GM23338 (cell line): ENCODE measurements around the gene PARP12. TPM values are rescaled to one million over a fixed set of nuclear protein-coding genes. Genes with fewer than 3 reads are reported as not detected.

ENCODE experiments used
- ATAC-seq: fragments of 200-7000 bp; cut with Tn5 transposase; 3 replicates; pipeline ENCODE4 v1.9.1; 2020
- DNase-seq: peaks from one replicate; pipeline ENCODE4 v3.0.0-alpha.2; 2015; ENCODE audit warnings: low spot score
- H2AFZ ChIP-seq: fragments of 200-600 bp; sonication (generic); 2 replicates; pipeline ENCODE4 v1.8.0; 2016; ENCODE audit warnings: antibody characterized with exemption, mild to moderate bottlenecking, moderate library complexity
- H3F3A ChIP-seq: fragments of 200-600 bp; sonication (generic); replicated peaks from 2 replicates; pipeline ENCODE4 v1.8.0; 2017; ENCODE audit warnings: antibody characterized with exemption, mixed run types, low read depth
- H3K27ac ChIP-seq: fragments of 200-600 bp; sonication (generic); 2 replicates; pipeline ENCODE4 v1.6.1; 2016; ENCODE audit warnings: low read depth
- H3K27me3 ChIP-seq: fragments of 200-600 bp; sonication (generic); 2 replicates; pipeline ENCODE4 v1.8.0; 2016; ENCODE audit warnings: mild to moderate bottlenecking, mixed run types, moderate library complexity; ENCODE audit not compliant: insufficient read depth
- H3K36me3 ChIP-seq: fragments of 200-600 bp; sonication (generic); 2 replicates; pipeline ENCODE4 v1.8.0; 2016; ENCODE audit warnings: mild to moderate bottlenecking; ENCODE audit not compliant: insufficient read depth
- H3K4me1 ChIP-seq: fragments of 200-600 bp; sonication (generic); 2 replicates; pipeline ENCODE4 v1.8.0; 2016; ENCODE audit warnings: mild to moderate bottlenecking, moderate library complexity; ENCODE audit not compliant: insufficient read depth
- H3K4me2 ChIP-seq: fragments of 200-600 bp; sonication (generic); 2 replicates; pipeline ENCODE4 v1.7.1; 2017; ENCODE audit warnings: mixed run types
- H3K4me3 ChIP-seq: fragments of 200-600 bp; sonication (generic); 2 replicates; pipeline ENCODE4 v1.6.1; 2016; ENCODE audit warnings: mixed run types
- H3K79me2 ChIP-seq: fragments of 200-600 bp; sonication (generic); replicated peaks from 2 replicates; pipeline ENCODE4 v1.8.0; 2017; ENCODE audit warnings: mild to moderate bottlenecking; ENCODE audit not compliant: insufficient read depth
- H3K9me2 ChIP-seq: fragments of 200-600 bp; sonication (generic); 2 replicates; pipeline ENCODE4 v1.8.0; 2017; ENCODE audit not compliant: insufficient read depth
- H4K20me1 ChIP-seq: fragments of 200-600 bp; sonication (generic); replicated peaks from 2 replicates; pipeline ENCODE4 v1.8.0; 2017; ENCODE audit warnings: mild to moderate bottlenecking; ENCODE audit not compliant: insufficient read depth
- H3K27ac Mint-ChIP-seq: 2 replicates; pipeline ENCODE4 v1.8.0; 2020; ENCODE audit warnings: inconsistent platforms, mild to moderate bottlenecking, moderate library complexity, mixed read lengths
- H3K27me3 Mint-ChIP-seq: 3 replicates; pipeline ENCODE4 v1.8.0; 2022; ENCODE audit warnings: low read depth, mild to moderate bottlenecking, moderate library complexity, mixed read lengths, inconsistent platforms; ENCODE audit not compliant: insufficient read depth, poor library complexity
- H3K36me3 Mint-ChIP-seq: 3 replicates; pipeline ENCODE4 v1.8.0; 2021; ENCODE audit warnings: low read depth, mild to moderate bottlenecking, inconsistent platforms, moderate library complexity, mixed read lengths
- H3K4me1 Mint-ChIP-seq: 3 replicates; pipeline ENCODE4 v1.8.0; 2020; ENCODE audit warnings: mild to moderate bottlenecking, inconsistent platforms, mixed read lengths
- H3K4me3 Mint-ChIP-seq: 3 replicates; pipeline ENCODE4 v1.8.0; 2021; ENCODE audit warnings: moderate library complexity, mild to moderate bottlenecking, inconsistent platforms, mixed read lengths
- H3K9me3 Mint-ChIP-seq: 3 replicates; pipeline ENCODE4 v1.8.0; 2020; ENCODE audit warnings: moderate library complexity, mild to moderate bottlenecking, inconsistent platforms, mixed read lengths
- CREB1 ChIP-seq: fragments of 250-450 bp; sonication (Bioruptor Pico); IDR thresholded peaks from 2 replicates; pipeline ENCODE4 v1.5.0; 2020; ENCODE audit warnings: low read depth, mild to moderate bottlenecking, moderate library complexity
- EZH2 ChIP-seq: fragments of 200-600 bp; sonication (generic); IDR thresholded peaks from one replicate; pipeline ENCODE4 v1.8.0; 2017; ENCODE audit warnings: antibody characterized with exemption, mild to moderate bottlenecking, low read depth; ENCODE audit not compliant: unreplicated experiment
- EZH2phosphoT487 ChIP-seq: fragments of 200-600 bp; sonication (generic); IDR thresholded peaks from one replicate; pipeline ENCODE4 v1.8.1; 2018; ENCODE audit warnings: antibody characterized with exemption; ENCODE audit not compliant: unreplicated experiment
- JUNB ChIP-seq: IDR thresholded peaks from one replicate; pipeline ENCODE4 v1.6.1; 2016; ENCODE audit warnings: antibody characterized with exemption; ENCODE audit not compliant: unreplicated experiment
- NANOG ChIP-seq: IDR thresholded peaks from 2 replicates; pipeline ENCODE4 v1.6.1; 2016; ENCODE audit warnings: antibody characterized with exemption, borderline replicate concordance
- REST ChIP-seq: IDR thresholded peaks from one replicate; pipeline ENCODE4 v1.6.1; 2018; ENCODE audit warnings: antibody characterized with exemption; ENCODE audit not compliant: unreplicated experiment
- STAT1 ChIP-seq: IDR thresholded peaks from one replicate; pipeline ENCODE4 v1.6.1; 2016; ENCODE audit warnings: antibody characterized with exemption; ENCODE audit not compliant: unreplicated experiment
- ZNF331 ChIP-seq: fragments of 250-450 bp; sonication (Bioruptor Pico); IDR thresholded peaks from 2 replicates; pipeline ENCODE4 v1.5.0; 2020; ENCODE audit warnings: low read depth, mild to moderate bottlenecking, moderate library complexity
- polyA plus RNA-seq: library from polyadenylated mRNA; unstranded; fragments of >200 nt; fragmentation: Nextera tagmentation; extraction: Ambion mirVana; gene quantifications from 2 replicates; pipeline ENCODE4 v1.2.1, GENCODE V29; 2016
- total RNA-seq: library from RNA; depleted of rRNA; stranded (reverse); fragments of >200 nt; shearing (Covaris generic); gene quantifications from 2 replicates; pipeline ENCODE4 v1.2.3, GENCODE V29; 2014
- TF ChIP-seq, protein P1 (sequence below): IDR thresholded peaks from 2 replicates; pipeline ENCODE4 v1.6.1; 2016; ENCODE audit warnings: antibody characterized with exemption
- TF ChIP-seq, protein P2 (sequence below): fragments of 250-450 bp; sonication (Bioruptor Pico); IDR thresholded peaks from 2 replicates; pipeline ENCODE4 v1.5.0; 2020; ENCODE audit warnings: mild to moderate bottlenecking, moderate library complexity
- TF ChIP-seq, protein P3 (sequence below), 2 experiments: fragments of 200-600 bp in 1 of 2; sonication (generic) in 1 of 2; conservative IDR thresholded peaks; 2 replicates each; pipeline versions ENCODE4 v1.5.1 to v1.6.1; 2016 to 2017; ENCODE audit warnings: antibody characterized with exemption in 2 of 2, low read depth in 2 of 2, mild to moderate bottlenecking in 2 of 2, moderate library complexity in 1 of 2

PARP12 gene
- total and polyA plus RNA-seq, 2 experiments from 2014 or later, result 2.7 to 10.3 TPM

DNA sequence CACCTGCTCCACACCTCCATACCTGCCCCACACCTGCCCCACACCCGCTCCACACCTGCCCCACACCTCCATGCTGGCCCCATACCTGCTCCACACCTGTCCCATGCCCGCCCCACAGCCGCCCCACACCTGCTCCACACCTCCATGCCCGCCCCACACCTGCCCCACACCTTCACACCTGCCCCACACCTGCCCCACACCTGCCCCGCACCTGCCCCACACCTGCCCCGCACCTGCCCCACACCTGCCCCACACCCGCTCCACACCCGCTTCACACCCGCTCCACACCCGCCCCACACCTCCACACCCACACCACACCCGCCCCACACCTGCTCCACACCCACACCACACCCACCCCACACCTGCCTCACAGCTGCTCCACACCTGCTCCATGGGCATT, 53.0 kb downstream of the PARP12 start:
- Histone ChIP-seq H4K20me1 (no peaks in the 10 kb centered on the region), H3K4me1 (no peaks in the 10 kb centered on the region), H3K4me2 (no peak overlapping the region), H3K4me3 (no peak overlapping the region), H2AFZ (no peak overlapping the region), H3K9me2 (no peaks in the 10 kb centered on the region), H3K36me3 (no peaks in the 10 kb centered on the region), H3K27me3 (no peaks in the 10 kb centered on the region), H3K27ac (no peak overlapping the region), H3K79me2 (no peaks in the 10 kb centered on the region), H3F3A (no peaks in the 10 kb centered on the region)
- Mint-ChIP-seq H3K9me3 (no peaks in the 10 kb centered on the region), H3K4me1 (peaks cover 17% of the 10 kb centered on the region), H3K27me3 (peaks cover 11% of the 10 kb centered on the region), H3K27ac (no peak overlapping the region), H3K4me3 (no peak overlapping the region), H3K36me3 (no peaks in the 10 kb centered on the region)
- TF ChIP-seq ZNF331 (CRISPR knock-in tag), result no peak
- TF ChIP-seq NANOG, result no peak
- TF ChIP-seq REST, result no peak
- no peak for TF ChIP-seq EZH2
- TF ChIP-seq JUNB, result no peak
- TF ChIP-seq, protein P1, sequence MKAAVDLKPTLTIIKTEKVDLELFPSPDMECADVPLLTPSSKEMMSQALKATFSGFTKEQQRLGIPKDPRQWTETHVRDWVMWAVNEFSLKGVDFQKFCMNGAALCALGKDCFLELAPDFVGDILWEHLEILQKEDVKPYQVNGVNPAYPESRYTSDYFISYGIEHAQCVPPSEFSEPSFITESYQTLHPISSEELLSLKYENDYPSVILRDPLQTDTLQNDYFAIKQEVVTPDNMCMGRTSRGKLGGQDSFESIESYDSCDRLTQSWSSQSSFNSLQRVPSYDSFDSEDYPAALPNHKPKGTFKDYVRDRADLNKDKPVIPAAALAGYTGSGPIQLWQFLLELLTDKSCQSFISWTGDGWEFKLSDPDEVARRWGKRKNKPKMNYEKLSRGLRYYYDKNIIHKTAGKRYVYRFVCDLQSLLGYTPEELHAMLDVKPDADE, result no peak
- TF ChIP-seq STAT1, result no peak
- TF ChIP-seq, protein P2, sequence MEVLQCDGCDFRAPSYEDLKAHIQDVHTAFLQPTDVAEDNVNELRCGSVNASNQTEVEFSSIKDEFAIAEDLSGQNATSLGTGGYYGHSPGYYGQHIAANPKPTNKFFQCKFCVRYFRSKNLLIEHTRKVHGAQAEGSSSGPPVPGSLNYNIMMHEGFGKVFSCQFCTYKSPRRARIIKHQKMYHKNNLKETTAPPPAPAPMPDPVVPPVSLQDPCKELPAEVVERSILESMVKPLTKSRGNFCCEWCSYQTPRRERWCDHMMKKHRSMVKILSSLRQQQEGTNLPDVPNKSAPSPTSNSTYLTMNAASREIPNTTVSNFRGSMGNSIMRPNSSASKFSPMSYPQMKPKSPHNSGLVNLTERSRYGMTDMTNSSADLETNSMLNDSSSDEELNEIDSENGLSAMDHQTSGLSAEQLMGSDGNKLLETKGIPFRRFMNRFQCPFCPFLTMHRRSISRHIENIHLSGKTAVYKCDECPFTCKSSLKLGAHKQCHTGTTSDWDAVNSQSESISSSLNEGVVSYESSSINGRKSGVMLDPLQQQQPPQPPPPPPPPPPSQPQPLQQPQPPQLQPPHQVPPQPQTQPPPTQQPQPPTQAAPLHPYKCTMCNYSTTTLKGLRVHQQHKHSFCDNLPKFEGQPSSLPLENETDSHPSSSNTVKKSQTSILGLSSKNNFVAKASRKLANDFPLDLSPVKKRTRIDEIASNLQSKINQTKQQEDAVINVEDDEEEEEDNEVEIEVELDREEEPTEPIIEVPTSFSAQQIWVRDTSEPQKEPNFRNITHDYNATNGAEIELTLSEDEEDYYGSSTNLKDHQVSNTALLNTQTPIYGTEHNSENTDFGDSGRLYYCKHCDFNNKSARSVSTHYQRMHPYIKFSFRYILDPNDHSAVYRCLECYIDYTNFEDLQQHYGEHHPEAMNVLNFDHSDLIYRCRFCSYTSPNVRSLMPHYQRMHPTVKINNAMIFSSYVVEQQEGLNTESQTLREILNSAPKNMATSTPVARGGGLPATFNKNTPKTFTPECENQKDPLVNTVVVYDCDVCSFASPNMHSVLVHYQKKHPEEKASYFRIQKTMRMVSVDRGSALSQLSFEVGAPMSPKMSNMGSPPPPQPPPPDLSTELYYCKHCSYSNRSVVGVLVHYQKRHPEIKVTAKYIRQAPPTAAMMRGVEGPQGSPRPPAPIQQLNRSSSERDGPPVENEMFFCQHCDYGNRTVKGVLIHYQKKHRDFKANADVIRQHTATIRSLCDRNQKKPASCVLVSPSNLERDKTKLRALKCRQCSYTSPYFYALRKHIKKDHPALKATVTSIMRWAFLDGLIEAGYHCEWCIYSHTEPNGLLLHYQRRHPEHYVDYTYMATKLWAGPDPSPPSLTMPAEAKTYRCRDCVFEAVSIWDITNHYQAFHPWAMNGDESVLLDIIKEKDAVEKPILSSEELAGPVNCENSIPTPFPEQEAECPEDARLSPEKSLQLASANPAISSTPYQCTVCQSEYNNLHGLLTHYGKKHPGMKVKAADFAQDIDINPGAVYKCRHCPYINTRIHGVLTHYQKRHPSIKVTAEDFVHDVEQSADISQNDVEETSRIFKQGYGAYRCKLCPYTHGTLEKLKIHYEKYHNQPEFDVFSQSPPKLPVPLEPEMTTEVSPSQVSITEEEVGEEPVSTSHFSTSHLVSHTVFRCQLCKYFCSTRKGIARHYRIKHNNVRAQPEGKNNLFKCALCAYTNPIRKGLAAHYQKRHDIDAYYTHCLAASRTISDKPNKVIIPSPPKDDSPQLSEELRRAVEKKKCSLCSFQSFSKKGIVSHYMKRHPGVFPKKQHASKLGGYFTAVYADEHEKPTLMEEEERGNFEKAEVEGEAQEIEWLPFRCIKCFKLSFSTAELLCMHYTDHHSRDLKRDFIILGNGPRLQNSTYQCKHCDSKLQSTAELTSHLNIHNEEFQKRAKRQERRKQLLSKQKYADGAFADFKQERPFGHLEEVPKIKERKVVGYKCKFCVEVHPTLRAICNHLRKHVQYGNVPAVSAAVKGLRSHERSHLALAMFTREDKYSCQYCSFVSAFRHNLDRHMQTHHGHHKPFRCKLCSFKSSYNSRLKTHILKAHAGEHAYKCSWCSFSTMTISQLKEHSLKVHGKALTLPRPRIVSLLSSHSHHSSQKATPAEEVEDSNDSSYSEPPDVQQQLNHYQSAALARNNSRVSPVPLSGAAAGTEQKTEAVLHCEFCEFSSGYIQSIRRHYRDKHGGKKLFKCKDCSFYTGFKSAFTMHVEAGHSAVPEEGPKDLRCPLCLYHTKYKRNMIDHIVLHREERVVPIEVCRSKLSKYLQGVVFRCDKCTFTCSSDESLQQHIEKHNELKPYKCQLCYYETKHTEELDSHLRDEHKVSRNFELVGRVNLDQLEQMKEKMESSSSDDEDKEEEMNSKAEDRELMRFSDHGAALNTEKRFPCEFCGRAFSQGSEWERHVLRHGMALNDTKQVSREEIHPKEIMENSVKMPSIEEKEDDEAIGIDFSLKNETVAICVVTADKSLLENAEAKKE (CRISPR knock-in tag), result no peak
- TF ChIP-seq, protein P3, sequence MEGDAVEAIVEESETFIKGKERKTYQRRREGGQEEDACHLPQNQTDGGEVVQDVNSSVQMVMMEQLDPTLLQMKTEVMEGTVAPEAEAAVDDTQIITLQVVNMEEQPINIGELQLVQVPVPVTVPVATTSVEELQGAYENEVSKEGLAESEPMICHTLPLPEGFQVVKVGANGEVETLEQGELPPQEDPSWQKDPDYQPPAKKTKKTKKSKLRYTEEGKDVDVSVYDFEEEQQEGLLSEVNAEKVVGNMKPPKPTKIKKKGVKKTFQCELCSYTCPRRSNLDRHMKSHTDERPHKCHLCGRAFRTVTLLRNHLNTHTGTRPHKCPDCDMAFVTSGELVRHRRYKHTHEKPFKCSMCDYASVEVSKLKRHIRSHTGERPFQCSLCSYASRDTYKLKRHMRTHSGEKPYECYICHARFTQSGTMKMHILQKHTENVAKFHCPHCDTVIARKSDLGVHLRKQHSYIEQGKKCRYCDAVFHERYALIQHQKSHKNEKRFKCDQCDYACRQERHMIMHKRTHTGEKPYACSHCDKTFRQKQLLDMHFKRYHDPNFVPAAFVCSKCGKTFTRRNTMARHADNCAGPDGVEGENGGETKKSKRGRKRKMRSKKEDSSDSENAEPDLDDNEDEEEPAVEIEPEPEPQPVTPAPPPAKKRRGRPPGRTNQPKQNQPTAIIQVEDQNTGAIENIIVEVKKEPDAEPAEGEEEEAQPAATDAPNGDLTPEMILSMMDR (conservative IDR thresholded peaks at IDR 0.05; ENCODE audit: low read depth in 2 of 2), result no peak
- TF ChIP-seq EZH2phosphoT487, result no peak
- no peak for TF ChIP-seq CREB1 (CRISPR knock-in tag)
- no peak for DNase-seq
- no peak for ATAC-seq
